ENCODE data around the gene SLC7A5. TPM values are rescaled to one million over a fixed set of nuclear protein-coding genes. Genes with fewer than 3 reads are reported as not detected.

The SLC7A5 gene
- polyA plus RNA-seq, 1 donor from 2014 or later: 3.9 TPM

DNA sequence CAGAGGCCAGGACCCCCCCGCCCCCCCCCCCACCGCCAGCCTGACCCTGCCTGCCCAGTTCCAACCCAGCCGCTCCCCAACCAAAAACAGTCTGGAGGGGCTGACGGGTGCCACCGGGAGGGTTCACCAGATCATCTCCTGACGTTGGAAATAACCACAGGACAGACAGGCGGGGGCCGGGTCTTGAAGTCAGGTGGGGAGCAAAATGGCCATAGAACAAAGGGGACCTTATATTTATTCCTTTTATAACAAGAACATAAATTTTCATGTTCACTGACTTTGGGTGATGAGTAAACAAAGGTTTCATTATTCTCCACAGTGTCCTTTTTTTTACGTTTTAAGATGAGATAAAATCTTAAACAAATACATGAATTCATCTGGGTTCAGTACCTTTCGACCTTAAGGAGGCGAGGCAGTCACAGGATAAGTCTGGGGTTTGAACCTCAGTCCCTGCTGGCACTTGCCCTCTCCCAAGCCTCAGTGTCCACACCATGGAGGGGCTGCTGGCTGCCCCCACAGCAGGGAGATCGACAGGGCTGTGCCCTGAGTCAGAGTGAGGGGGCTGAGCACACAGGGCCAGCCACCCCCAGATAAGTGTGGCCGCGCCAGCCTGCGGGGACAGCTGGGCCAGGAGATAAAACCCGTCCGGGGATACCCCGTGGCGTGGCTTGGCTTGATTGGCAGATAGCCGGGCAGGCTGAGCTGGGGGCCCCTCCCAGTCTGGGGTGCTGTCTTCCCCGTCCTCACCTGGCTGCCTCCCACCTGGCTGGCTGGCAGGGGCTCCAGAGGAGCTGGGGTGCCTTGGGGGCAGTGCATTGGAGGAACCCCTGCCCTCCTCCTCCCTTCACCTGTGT is 15.0 kb downstream of the SLC7A5 start:
- Histone ChIP-seq H3K9me2 (ENCODE audit: insufficient read depth, low read length) (no peaks in the 10 kb centered on the region), H3K9me3 (ENCODE audit: low read length) (no peaks in the 10 kb centered on the region), H3K36me3 (ENCODE audit: insufficient read depth, low read length) (no peaks in the 10 kb centered on the region), H3K79me2 (replicated peaks; ENCODE audit: insufficient read depth, low read length) (no peaks in the 10 kb centered on the region), H4K20me1 (ENCODE audit: insufficient read depth) (no peaks in the 10 kb centered on the region), H2AFZ (ENCODE audit: low read depth, low read length) (no peak overlapping the region), H3F3A (ENCODE audit: insufficient read depth, low read length, poor library complexity, severe bottlenecking) (no peaks in the 10 kb centered on the region), H3K9ac (ENCODE audit: low read length) (no peak overlapping the region), H3K4me3 (ENCODE audit: low read length) (no peak overlapping the region), H3K27me3 (ENCODE audit: insufficient read depth, low read depth, low read length) (no peaks in the 10 kb centered on the region), H3K4me2 (ENCODE audit: low read length) (no peak overlapping the region), H3K27ac (ENCODE audit: low read length) (no peak overlapping the region)
- TF ChIP-seq, protein P1, sequence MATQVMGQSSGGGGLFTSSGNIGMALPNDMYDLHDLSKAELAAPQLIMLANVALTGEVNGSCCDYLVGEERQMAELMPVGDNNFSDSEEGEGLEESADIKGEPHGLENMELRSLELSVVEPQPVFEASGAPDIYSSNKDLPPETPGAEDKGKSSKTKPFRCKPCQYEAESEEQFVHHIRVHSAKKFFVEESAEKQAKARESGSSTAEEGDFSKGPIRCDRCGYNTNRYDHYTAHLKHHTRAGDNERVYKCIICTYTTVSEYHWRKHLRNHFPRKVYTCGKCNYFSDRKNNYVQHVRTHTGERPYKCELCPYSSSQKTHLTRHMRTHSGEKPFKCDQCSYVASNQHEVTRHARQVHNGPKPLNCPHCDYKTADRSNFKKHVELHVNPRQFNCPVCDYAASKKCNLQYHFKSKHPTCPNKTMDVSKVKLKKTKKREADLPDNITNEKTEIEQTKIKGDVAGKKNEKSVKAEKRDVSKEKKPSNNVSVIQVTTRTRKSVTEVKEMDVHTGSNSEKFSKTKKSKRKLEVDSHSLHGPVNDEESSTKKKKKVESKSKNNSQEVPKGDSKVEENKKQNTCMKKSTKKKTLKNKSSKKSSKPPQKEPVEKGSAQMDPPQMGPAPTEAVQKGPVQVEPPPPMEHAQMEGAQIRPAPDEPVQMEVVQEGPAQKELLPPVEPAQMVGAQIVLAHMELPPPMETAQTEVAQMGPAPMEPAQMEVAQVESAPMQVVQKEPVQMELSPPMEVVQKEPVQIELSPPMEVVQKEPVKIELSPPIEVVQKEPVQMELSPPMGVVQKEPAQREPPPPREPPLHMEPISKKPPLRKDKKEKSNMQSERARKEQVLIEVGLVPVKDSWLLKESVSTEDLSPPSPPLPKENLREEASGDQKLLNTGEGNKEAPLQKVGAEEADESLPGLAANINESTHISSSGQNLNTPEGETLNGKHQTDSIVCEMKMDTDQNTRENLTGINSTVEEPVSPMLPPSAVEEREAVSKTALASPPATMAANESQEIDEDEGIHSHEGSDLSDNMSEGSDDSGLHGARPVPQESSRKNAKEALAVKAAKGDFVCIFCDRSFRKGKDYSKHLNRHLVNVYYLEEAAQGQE (IDR thresholded peaks at IDR 0.05; ENCODE audit: borderline replicate concordance): no peak
- TF ChIP-seq RAD21 (conservative IDR thresholded peaks at IDR 0.05) (no peak), EZH2 (IDR thresholded peaks at IDR 0.05; ENCODE audit: borderline replicate concordance, insufficient read depth, low read length, poor library complexity, severe bottlenecking) (no peak), EP300 (conservative IDR thresholded peaks at IDR 0.05; ENCODE audit: poor library complexity, severe bottlenecking) (no peak)

DNA sequence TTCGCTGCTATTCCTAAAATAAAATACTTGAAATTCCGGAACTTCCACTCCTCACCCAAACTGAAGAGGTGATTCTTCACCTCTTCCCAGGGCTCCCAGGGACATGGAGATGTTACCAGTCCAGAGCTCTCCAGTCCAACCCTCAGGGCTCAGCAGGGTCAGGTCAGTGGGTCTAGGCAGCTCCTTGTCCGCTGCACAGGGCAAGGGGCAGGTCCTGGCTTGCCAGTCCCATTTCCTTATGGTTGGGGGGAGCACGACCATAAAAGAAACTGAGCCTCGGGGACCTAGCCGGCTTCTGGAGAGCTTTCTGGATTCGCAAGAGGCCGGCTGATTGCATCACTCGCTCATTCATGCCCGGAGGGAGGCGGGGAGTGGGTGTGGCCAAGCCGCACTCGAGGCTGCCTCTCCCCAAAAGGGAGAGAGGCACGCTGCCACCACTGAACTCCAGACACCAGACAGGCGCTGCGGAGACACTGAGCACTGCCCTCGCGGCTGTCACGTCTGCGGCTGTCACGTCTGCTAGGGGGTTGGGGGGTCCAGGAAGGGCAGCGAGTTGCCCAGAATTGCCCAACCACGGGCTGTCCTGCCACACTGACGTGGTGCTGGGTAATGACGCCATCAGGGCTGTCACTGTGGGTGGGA is 15.8 kb downstream of the SLC7A5 start:
- Histone ChIP-seq H3K27ac (ENCODE audit: low read length) (no peak overlapping the region), H3K9me3 (ENCODE audit: low read length) (no peaks in the 10 kb centered on the region), H2AFZ (ENCODE audit: low read depth, low read length) (no peak overlapping the region), H3K27me3 (ENCODE audit: insufficient read depth, low read depth, low read length) (no peaks in the 10 kb centered on the region), H3K9me2 (ENCODE audit: insufficient read depth, low read length) (no peaks in the 10 kb centered on the region), H3K79me2 (replicated peaks; ENCODE audit: insufficient read depth, low read length) (no peaks in the 10 kb centered on the region), H4K20me1 (ENCODE audit: insufficient read depth) (no peaks in the 10 kb centered on the region), H3K4me2 (ENCODE audit: low read length) (no peak overlapping the region), H3F3A (ENCODE audit: insufficient read depth, low read length, poor library complexity, severe bottlenecking) (no peaks in the 10 kb centered on the region), H3K4me3 (ENCODE audit: low read length) (no peak overlapping the region), H3K9ac (ENCODE audit: low read length) (no peak overlapping the region), H3K36me3 (ENCODE audit: insufficient read depth, low read length) (no peaks in the 10 kb centered on the region)
- TF ChIP-seq MXI1 (conservative IDR thresholded peaks at IDR 0.05; ENCODE audit: poor library complexity, severe bottlenecking): no peak
- TF ChIP-seq, protein P1 (IDR thresholded peaks at IDR 0.05; ENCODE audit: borderline replicate concordance): no peak
- no peak for TF ChIP-seq EZH2 (IDR thresholded peaks at IDR 0.05; ENCODE audit: borderline replicate concordance, insufficient read depth, low read length, poor library complexity, severe bottlenecking)
- TF ChIP-seq SMC3 (conservative IDR thresholded peaks at IDR 0.05; ENCODE audit: poor library complexity): no peak
- no peak for TF ChIP-seq POLR2AphosphoS5 (IDR thresholded peaks at IDR 0.05)
- TF ChIP-seq RAD21 (conservative IDR thresholded peaks at IDR 0.05): no peak
- TF ChIP-seq TAF1 (IDR thresholded peaks at IDR 0.05; ENCODE audit: low read depth): no peak
- TF ChIP-seq, protein P2, sequence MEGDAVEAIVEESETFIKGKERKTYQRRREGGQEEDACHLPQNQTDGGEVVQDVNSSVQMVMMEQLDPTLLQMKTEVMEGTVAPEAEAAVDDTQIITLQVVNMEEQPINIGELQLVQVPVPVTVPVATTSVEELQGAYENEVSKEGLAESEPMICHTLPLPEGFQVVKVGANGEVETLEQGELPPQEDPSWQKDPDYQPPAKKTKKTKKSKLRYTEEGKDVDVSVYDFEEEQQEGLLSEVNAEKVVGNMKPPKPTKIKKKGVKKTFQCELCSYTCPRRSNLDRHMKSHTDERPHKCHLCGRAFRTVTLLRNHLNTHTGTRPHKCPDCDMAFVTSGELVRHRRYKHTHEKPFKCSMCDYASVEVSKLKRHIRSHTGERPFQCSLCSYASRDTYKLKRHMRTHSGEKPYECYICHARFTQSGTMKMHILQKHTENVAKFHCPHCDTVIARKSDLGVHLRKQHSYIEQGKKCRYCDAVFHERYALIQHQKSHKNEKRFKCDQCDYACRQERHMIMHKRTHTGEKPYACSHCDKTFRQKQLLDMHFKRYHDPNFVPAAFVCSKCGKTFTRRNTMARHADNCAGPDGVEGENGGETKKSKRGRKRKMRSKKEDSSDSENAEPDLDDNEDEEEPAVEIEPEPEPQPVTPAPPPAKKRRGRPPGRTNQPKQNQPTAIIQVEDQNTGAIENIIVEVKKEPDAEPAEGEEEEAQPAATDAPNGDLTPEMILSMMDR (IDR thresholded peaks at IDR 0.05; ENCODE audit: poor library complexity, severe bottlenecking): no peak
- no peak for TF ChIP-seq EP300 (conservative IDR thresholded peaks at IDR 0.05; ENCODE audit: poor library complexity, severe bottlenecking)

All from neural cell (in vitro differentiated cells).